KBM-7 (cell line): ENCODE measurements around the gene OTOS.

Experiments
- DNase-seq: peaks from one replicate; pipeline ENCODE4 v3.0.0-alpha.2; 2015
- in situ Hi-C: fragments of 300-500 bp; cut with MboI; formaldehyde crosslinking; loops from 2 replicates; pipeline ENCODE4 v1.14.3; 2020; ENCODE audit warnings: low sequenced_read_pairs, low pct_unique_long_range_greater_than_20kb, mixed read lengths

Gene OTOS

GRCh38 chr2:240128608-240129145, 11.8 kb downstream of the OTOS start:
- in situ Hi-C loops, result no loop called here
- DNase-seq, result no peak

DNA sequence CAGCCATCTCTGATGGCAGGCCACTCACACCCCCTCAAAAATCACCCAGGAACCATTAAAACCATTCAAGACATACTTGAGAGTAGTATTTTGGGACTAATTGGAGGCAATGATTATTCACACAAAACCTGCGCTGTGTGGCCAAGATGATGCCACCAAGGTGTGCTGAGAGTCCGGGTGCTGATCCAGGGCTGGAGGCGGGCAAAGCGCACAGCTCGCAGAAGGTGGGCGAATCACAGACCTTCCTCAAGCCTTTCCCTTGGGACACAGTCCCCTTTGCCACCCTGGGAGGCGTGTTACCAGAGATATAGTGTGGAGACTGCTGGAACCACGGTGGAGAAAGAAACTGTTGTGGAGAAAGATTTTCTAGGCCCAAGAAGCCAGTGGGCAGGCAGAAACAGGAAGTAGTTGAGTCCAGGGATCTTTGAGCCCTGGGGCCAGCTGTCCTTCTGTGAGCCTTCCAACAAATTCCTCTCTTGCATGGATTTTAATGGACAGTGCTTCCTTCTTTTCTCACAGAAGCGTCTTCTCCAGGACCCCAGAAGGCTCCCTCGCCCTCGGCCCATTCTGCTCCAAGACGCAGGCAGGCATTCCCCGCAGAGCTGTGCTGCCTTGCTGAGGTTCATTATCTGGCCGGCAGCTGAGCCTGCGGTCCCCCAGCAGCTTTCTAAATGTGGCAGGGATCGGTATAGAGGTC, 12.4 kb downstream of the OTOS start:
- in situ Hi-C loops, result no loop called here
- no peak for DNase-seq

GRCh38 chr2:240127191-240127750, 13.2 kb downstream of the OTOS start:
- no peak for DNase-seq
- in situ Hi-C loops, result no loop called here

DNA sequence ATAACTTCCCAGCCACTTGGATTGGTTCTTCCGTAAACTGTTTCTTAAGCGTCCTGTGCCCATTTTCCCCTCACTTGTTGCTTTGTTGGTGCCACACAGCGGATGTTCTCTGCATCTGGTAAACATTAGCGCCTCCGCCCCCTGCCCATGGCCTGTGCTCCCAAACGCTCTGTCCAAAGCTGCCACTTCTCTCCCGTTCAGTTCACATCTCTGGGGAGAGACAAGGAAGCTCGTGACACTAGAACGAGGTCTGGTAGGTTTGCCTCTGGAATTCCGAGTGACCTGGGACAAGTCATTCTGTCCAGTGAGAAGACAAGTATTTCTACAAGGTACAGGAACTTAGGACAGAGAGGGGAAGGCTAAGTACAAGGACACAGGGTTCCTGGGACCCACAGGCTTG, 13.7 kb downstream of the OTOS start:
- no peak for DNase-seq
- in situ Hi-C loops, result no loop called here

- in situ Hi-C loops, result no loop called here
Measured at GRCh38 chr2:240125742-240126141, 14.7 kb downstream of the OTOS start.

DNA sequence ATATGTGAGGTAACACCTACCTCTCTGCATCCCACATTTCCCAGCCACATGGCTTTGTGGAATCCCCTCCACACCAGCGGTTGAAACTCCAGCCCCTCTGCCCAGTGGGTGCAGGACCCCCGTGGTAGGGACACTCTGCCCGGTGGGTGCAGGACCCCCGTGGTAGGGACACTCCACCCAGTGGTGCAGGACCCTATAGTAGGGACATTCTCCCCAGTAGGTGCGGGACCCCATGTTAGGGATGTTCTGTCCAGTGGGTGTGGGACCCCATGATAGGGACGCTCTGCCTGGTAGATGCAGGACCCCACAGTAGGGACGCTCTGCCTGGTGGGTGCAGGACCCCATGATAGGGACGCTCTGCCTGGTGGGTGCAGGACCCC, 15.8 kb downstream of the OTOS start:
- no peak for DNase-seq
- in situ Hi-C loops, result no loop called here

More at GRCh38 chr2:240125742-240126141, 14.7 kb downstream of the OTOS start:
- DNase-seq, result no peak

- in situ Hi-C loops, result no loop called here
- no peak for DNase-seq
Measured at GRCh38 chr2:240123821-240124650, 16.4 kb downstream of the OTOS start.

DNA sequence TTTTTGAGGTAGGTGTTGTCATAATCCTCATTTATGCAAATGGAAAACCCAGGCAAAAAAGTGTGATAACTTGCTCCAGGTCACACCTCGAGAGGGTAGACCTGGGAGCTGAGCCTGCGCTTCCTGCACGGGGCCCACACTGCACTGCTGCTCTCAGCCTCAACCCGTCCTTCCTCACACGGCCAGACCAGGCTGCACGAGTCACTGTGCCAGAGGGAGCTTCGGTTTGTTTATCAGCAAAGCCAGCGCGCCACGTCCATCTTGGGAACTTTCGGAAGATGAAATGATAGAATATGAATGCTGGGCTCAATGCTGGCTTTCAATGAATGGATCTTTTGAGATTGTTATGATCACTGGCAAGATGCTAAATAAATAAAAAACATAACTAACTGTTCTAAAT, 18.8 kb downstream of the OTOS start:
- in situ Hi-C loops, result no loop called here
- no peak for DNase-seq

DNA sequence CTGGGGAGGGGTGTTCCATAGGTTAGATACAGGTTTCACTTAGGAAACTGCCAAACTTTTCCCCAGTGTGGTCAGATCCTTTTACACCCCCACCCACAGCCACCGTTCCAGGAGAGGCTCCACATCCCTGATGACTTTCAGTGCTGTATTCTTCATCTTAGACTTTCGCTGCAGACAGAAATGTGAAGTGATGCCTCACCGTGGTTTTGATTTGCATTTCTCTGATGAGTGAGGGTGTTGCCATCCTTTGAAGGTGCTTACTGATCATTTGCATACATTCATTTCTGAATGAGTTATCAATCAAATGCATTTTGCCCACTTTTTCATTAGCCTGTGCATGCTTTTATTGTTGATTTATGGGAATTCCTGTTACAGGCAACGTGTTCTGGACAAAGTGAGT, 19.3 kb downstream of the OTOS start:
- in situ Hi-C loops, result no loop called here
- no peak for DNase-seq

DNA sequence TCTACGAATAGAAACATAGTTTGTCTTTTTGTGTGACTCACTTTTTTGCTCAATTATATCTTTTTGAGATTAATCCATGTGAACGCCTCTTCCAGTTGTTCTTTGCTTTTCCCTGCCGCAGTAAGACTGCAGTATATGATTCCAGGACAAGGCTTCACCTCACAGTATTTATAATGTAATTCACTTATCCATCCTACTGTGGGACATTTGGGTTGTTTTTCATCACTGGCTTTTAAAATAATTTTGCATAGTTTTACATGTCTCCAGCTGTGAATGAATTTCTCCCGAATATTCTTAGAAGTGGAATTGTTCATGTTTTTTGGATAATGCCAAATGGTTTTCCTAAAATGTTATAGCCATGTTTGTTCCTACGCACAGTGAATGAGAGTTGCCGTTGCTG, 26.2 kb downstream of the OTOS start:
- in situ Hi-C loops, result no loop called here
- DNase-seq, result no peak

- in situ Hi-C loops, result no loop called here
- DNase-seq, result no peak
Measured at GRCh38 chr2:240112914-240113690, 27.4 kb downstream of the OTOS start.

- in situ Hi-C loops, result no loop called here
- DNase-seq, result no peak
Measured at GRCh38 chr2:240111253-240111652, 29.2 kb downstream of the OTOS start.

- no peak for DNase-seq
- in situ Hi-C loops, result no loop called here
Measured at GRCh38 chr2:240109386-240109785, 31.1 kb downstream of the OTOS start.

DNA sequence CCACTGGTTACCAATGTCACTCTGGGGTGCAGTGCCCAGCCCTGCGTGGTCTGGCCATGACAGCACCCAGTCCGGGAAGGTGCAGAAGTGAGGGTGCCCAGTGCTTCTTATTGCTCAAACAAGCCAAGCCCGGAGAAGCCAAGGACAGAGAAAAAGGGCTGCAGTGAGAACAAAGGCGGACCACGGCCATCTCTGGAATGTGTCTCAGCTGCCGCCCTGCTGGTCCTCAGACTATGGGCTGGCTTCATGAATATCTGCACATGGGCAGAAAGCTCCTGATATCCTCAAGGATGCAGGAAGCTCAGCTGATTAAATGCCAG, 33.0 kb downstream of the OTOS start:
- DNase-seq, result no peak
- in situ Hi-C loops, result no loop called here

DNA sequence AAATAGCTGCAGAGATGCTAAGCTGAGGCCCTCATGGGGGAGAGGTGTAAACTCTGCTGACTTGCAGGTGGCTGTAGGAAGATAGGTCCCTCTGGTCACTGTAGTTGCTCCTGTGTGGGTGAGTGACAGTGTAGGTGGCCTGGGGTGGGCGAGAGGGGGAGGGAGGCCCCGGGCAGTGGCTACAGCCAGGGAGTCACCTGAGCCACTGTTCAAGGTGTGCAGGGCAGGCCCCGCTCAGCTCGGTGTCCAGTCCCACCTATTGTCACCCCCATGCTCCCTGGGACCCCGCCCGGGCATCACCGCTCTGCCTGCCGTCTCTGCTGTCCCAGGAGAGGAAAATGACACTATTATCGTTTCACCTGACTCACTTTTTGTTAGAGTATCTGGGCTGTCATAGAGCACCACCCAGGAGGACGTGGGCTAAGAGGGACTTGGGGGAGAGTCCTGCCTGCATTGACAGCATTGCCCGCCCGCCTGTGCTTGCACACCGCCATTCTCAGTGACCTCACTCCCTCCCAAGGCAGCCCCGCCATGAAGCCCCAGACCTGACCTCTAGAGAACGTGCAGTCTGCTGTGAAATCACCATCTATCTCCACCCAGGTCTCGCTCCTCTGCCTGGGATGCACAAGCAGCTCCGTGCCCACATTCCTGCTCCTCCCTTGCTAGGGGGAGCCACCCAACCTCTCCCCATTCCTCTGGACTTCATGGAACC, 33.5 kb downstream of the OTOS start:
- no peak for DNase-seq
- in situ Hi-C loops, result no loop called here

- no peak for DNase-seq
- in situ Hi-C loops, result no loop called here
Measured at GRCh38 chr2:240105982-240106381, 34.5 kb downstream of the OTOS start.

DNA sequence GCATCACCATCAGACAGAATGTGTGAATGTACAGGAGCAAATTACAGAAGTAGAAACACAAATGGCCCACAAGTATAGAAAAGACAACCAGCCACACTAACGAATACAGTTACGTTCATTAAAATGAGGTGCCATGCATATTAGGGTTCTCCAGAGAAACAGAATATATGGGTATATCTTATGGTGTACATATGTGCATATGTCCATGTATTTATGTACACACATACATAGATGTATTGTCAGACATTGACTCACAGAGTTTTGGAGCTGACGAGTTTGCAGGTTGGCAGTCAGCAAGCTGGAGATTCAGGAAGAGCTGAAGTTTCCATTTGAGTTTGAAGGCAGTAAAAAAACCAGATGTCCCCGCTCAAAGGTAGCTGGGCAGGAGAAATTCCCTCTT, 37.3 kb downstream of the OTOS start:
- in situ Hi-C loops, result no loop called here
- no peak for DNase-seq

DNA sequence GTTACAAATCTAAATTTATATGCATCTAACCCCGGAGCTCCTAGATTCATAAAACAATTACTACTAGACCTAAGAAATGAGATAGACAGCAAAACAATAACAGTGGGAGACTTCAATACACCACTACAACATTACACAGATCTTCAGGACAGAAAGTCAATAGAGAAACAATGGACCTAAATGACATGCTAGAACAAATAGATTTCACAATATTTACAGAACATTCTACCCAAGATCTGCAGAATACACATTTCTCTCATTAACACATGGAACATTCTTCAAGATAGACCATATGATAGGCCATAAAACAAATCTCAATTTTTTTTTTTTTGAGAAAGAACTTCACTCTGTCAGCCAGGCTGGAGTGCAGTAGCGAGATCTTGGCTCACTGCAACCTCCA, 42.1 kb downstream of the OTOS start:
- in situ Hi-C loops, result no loop called here
- no peak for DNase-seq
